ENCODE data around the gene CACNA2D1.
A peak's percentile ranks its signal among the peaks of the same experiment; 100 is the strongest.

CACNA2D1 gene

DNA sequence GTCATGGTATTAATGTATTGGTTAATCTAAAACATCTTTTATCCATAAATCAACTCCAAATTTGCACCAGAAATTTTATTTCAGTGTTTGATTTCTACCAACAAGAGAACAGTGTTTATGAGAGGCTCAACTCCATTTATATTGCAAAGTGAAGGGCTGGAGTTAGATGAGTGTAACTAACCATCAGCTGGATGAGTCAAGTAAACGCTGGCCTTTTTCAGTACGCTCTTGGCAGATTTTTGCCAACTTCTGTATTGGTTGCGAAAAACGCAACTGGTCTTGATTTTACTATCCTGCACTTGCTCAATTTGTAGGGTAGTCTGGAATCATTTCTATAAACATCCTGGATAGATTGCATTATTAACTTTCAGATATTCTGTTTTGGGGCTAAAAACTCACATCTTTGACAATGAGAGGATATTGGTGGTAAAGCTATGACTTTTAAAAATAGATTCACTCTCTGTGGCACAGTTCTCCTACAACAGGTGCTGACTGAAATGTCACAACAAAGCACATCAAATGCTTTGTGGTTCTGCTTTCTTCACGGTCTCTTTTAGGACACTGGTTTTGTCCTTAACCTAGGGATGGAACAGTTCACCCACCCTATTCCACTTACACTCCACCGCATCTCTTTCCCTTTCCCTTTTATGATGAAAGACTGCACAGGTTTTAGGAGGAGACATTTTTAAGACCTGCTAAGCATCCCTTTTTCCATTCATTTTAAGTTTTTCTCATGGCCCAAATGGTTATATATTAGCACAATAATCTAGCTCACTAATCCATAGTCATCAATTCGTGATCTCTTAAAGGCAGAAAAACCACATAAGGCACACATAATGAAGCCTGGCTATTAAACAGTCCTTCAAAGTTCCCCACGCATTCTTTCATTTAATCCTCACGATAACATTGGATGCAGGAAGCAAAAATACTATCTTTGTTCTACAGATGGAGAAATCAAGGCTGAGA, 12.8 kb downstream of the CACNA2D1 start:
- H3K4me3 ChIP-seq (ENCODE audit: low read length) = no peak overlapping the region
- H3K27ac ChIP-seq (ENCODE audit: low read depth, low read length) = no peak overlapping the region
- no peaks in the 10 kb centered on the region for H3K27me3 ChIP-seq (ENCODE audit: control insufficient read depth, insufficient read depth, low read length)

DNA sequence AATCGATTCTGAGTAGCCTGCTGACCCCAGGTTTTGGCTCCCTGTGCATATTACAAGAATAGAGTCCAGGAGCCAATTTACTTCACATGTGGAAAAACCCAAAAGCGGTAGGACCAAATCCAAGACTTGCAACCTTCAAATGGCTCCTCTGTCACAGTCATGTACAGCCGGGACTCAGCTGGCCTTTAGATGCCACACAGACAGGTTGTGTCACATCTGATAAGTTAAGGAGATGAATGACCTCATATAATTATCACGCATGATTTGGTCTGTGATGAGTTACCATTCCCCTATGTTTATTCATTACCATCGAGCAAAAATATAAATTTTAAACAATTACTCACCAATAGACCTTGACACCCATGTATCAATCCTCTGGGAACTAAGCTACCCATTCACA, 14.2 kb downstream of the CACNA2D1 start:
- peaks cover 3% of the 10 kb centered on the region for H3K4me1 ChIP-seq (ENCODE audit: control insufficient read depth, insufficient read depth, low read length)
- no peaks in the 10 kb centered on the region for H3K27me3 ChIP-seq (ENCODE audit: control insufficient read depth, insufficient read depth, low read length)
- no peak overlapping the region for H3K4me3 ChIP-seq (ENCODE audit: low read length)
- H3K27ac ChIP-seq (ENCODE audit: low read depth, low read length) = no peak overlapping the region
- no peak overlapping the region for H3K9ac ChIP-seq (ENCODE audit: low read length)
- H3K36me3 ChIP-seq (ENCODE audit: control insufficient read depth, insufficient read depth, low read length) = no peaks in the 10 kb centered on the region

More for the DNA sequence above, 12.8 kb downstream of the CACNA2D1 start:
- Histone ChIP-seq H3K36me3 (ENCODE audit: control insufficient read depth, insufficient read depth, low read length) (no peaks in the 10 kb centered on the region), H3K9ac (ENCODE audit: low read length) (no peak overlapping the region), H3K4me1 (ENCODE audit: control insufficient read depth, insufficient read depth, low read length) (peaks cover 3% of the 10 kb centered on the region)

- H3K36me3 ChIP-seq (ENCODE audit: control insufficient read depth, insufficient read depth, low read length) = no peaks in the 10 kb centered on the region
- H3K27me3 ChIP-seq (ENCODE audit: control insufficient read depth, insufficient read depth, low read length) = no peaks in the 10 kb centered on the region
- H3K4me3 ChIP-seq (ENCODE audit: low read length) = no peak overlapping the region
- peaks cover 6% of the 10 kb centered on the region for H3K4me1 ChIP-seq (ENCODE audit: control insufficient read depth, insufficient read depth, low read length)
- H3K9ac ChIP-seq (ENCODE audit: low read length) = no peak overlapping the region
- no peak overlapping the region for H3K27ac ChIP-seq (ENCODE audit: low read depth, low read length)
These were observed 15.2 kb downstream of the CACNA2D1 start for GRCh38 chr7:82428186-82428961.

- H3K4me1 ChIP-seq (ENCODE audit: control insufficient read depth, insufficient read depth, low read length) = peaks cover 5% of the 10 kb centered on the region
- H3K27ac ChIP-seq (ENCODE audit: low read depth, low read length) = no peak overlapping the region
- no peak overlapping the region for H3K4me3 ChIP-seq (ENCODE audit: low read length)
- no peak overlapping the region for H3K9ac ChIP-seq (ENCODE audit: low read length)
- no peaks in the 10 kb centered on the region for H3K27me3 ChIP-seq (ENCODE audit: control insufficient read depth, insufficient read depth, low read length)
- H3K36me3 ChIP-seq (ENCODE audit: control insufficient read depth, insufficient read depth, low read length) = no peaks in the 10 kb centered on the region
These were observed 20.1 kb downstream of the CACNA2D1 start for GRCh38 chr7:82423446-82423845.

DNA sequence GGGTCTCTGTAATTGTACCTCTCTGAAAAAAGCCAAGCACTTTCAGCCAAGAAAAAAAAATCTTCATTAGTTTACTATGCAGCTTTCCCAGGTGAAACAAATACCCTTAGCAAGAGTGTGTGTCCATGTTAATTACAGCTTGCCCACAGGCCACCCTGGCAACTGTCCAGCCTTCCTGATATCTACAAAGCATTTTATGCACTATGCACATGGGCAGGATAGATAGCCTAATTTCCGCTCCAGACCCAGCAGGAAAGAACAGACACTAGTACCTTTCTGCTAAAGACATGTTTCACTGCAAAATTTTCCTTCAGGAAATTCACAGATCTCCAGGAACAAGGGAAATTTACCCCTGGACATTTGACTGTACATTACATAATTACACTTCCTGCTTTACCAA, 24.4 kb downstream of the CACNA2D1 start:
- Histone ChIP-seq H3K4me1 (ENCODE audit: control insufficient read depth, insufficient read depth, low read length) (peaks cover 8% of the 10 kb centered on the region), H3K27me3 (ENCODE audit: control insufficient read depth, insufficient read depth, low read length) (no peaks in the 10 kb centered on the region), H3K36me3 (ENCODE audit: control insufficient read depth, insufficient read depth, low read length) (no peaks in the 10 kb centered on the region), H3K4me3 (ENCODE audit: low read length) (no peak overlapping the region), H3K9ac (ENCODE audit: low read length) (no peak overlapping the region), H3K27ac (ENCODE audit: low read depth, low read length) (no peak overlapping the region)

DNA sequence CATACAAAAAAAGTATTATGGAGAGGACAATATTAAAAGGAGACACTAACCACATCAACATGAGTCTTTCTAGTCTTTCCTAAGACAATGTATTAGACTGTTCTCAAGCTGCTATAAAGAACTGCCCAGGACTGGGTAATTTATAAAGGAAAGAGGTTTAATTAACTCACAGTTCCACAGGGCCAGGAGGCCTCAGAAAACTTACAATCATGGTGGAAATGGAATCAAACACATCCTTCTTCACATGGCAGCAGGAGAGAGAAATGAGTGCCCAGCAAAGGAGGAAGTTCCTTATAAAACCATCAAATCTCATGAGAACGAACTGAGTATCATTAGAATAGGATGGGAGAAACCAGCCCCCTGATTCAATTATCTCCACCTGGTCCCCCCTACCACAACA, 25.7 kb downstream of the CACNA2D1 start:
- Histone ChIP-seq H3K4me3 (ENCODE audit: low read length) (no peak overlapping the region), H3K27ac (ENCODE audit: low read depth, low read length) (no peak overlapping the region), H3K4me1 (ENCODE audit: control insufficient read depth, insufficient read depth, low read length) (peaks cover 6% of the 10 kb centered on the region), H3K27me3 (ENCODE audit: control insufficient read depth, insufficient read depth, low read length) (no peaks in the 10 kb centered on the region), H3K9ac (ENCODE audit: low read length) (no peak overlapping the region), H3K36me3 (ENCODE audit: control insufficient read depth, insufficient read depth, low read length) (no peaks in the 10 kb centered on the region)

DNA sequence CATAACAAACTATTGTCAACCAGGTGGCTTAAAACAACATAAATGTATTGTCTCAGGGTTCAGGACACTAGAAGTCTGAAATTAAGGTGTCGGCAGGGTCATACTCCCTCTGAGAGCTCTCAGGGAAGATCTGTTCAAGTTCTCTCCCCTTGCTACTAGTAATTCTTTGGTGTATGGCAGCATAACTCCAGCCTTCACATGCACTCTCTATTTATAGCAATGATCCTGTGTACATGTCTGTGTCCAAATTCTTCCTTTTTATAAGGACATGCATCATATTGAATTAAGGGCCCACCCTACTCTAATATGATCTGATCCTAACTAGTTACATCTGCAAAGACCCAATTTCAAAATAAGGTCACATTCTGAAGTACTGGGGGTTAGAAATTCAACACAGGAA, 27.2 kb downstream of the CACNA2D1 start:
- Histone ChIP-seq H3K9ac (ENCODE audit: low read length) (no peak overlapping the region), H3K27me3 (ENCODE audit: control insufficient read depth, insufficient read depth, low read length) (no peaks in the 10 kb centered on the region), H3K4me1 (ENCODE audit: control insufficient read depth, insufficient read depth, low read length) (peaks cover 6% of the 10 kb centered on the region), H3K36me3 (ENCODE audit: control insufficient read depth, insufficient read depth, low read length) (no peaks in the 10 kb centered on the region), H3K27ac (ENCODE audit: low read depth, low read length) (no peak overlapping the region), H3K4me3 (ENCODE audit: low read length) (no peak overlapping the region)

GRCh38 chr7:82414389-82414788, 29.2 kb downstream of the CACNA2D1 start:
- Histone ChIP-seq H3K4me1 (ENCODE audit: control insufficient read depth, insufficient read depth, low read length) (peaks cover 6% of the 10 kb centered on the region), H3K36me3 (ENCODE audit: control insufficient read depth, insufficient read depth, low read length) (no peaks in the 10 kb centered on the region), H3K27ac (ENCODE audit: low read depth, low read length) (no peak overlapping the region), H3K4me3 (ENCODE audit: low read length) (no peak overlapping the region), H3K9ac (ENCODE audit: low read length) (no peak overlapping the region), H3K27me3 (ENCODE audit: control insufficient read depth, insufficient read depth, low read length) (no peaks in the 10 kb centered on the region)

DNA sequence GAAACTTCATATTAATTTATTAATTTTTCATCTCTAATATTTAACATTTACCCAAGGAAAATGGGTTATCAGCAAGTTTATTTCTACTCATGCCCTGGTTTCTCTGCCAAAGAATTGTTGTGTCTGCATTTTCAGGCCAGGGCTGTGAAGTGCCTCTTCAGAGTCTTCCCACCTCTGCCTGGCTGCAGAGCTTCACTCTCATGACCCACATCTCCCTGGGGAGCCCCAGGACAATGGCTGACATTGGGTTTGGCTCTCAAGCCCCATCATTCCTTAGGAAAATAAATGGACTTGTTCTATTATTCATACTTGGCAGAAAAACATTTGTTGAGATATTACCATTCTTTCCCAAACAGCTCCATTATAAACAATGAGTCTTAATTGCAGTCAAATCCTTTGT, 30.3 kb downstream of the CACNA2D1 start:
- Histone ChIP-seq H3K27ac (ENCODE audit: low read depth, low read length) (no peak overlapping the region), H3K36me3 (ENCODE audit: control insufficient read depth, insufficient read depth, low read length) (no peaks in the 10 kb centered on the region), H3K4me3 (ENCODE audit: low read length) (no peak overlapping the region), H3K4me1 (ENCODE audit: control insufficient read depth, insufficient read depth, low read length) (peaks cover 6% of the 10 kb centered on the region), H3K27me3 (ENCODE audit: control insufficient read depth, insufficient read depth, low read length) (no peaks in the 10 kb centered on the region), H3K9ac (ENCODE audit: low read length) (no peak overlapping the region)

GRCh38 chr7:82411732-82412131, 31.8 kb downstream of the CACNA2D1 start:
- H3K27ac ChIP-seq (ENCODE audit: low read depth, low read length) = no peak overlapping the region
- H3K36me3 ChIP-seq (ENCODE audit: control insufficient read depth, insufficient read depth, low read length) = no peaks in the 10 kb centered on the region
- H3K4me3 ChIP-seq (ENCODE audit: low read length) = no peak overlapping the region
- peaks cover 6% of the 10 kb centered on the region for H3K4me1 ChIP-seq (ENCODE audit: control insufficient read depth, insufficient read depth, low read length)
- H3K27me3 ChIP-seq (ENCODE audit: control insufficient read depth, insufficient read depth, low read length) = no peaks in the 10 kb centered on the region
- H3K9ac ChIP-seq (ENCODE audit: low read length) = no peak overlapping the region

DNA sequence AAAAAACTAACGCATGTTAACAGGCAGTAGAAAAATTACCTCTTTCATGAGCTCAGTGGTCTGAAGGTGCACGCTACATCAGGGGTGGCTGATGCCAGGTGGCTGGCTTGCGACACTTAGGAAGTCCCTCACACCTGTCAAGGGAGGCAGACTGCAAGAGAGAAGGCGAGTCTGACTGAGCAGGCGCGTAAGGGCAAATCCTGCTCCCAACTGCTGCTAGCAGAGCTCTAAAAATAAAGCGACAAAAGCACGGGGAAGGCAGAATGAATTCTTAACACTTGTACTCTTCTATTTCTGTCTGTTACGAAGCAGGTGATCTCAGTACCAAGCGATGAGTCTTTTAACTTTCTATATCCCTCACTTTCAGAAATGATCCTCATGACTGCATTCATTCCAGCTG, 33.1 kb downstream of the CACNA2D1 start:
- no peak overlapping the region for H3K9ac ChIP-seq (ENCODE audit: low read length)
- no peak overlapping the region for H3K4me3 ChIP-seq (ENCODE audit: low read length)

GRCh38 chr7:82406937-82407336, 36.6 kb downstream of the CACNA2D1 start:
- Histone ChIP-seq H3K27ac (ENCODE audit: low read depth, low read length) (no peak overlapping the region), H3K4me1 (ENCODE audit: control insufficient read depth, insufficient read depth, low read length) (no peaks in the 10 kb centered on the region), H3K36me3 (ENCODE audit: control insufficient read depth, insufficient read depth, low read length) (no peaks in the 10 kb centered on the region), H3K9ac (ENCODE audit: low read length) (no peak overlapping the region), H3K27me3 (ENCODE audit: control insufficient read depth, insufficient read depth, low read length) (no peaks in the 10 kb centered on the region), H3K4me3 (ENCODE audit: low read length) (no peak overlapping the region)

More for the DNA sequence above, 33.1 kb downstream of the CACNA2D1 start:
- Histone ChIP-seq H3K4me1 (ENCODE audit: control insufficient read depth, insufficient read depth, low read length) (peaks cover 6% of the 10 kb centered on the region), H3K36me3 (ENCODE audit: control insufficient read depth, insufficient read depth, low read length) (no peaks in the 10 kb centered on the region), H3K27me3 (ENCODE audit: control insufficient read depth, insufficient read depth, low read length) (no peaks in the 10 kb centered on the region), H3K27ac (ENCODE audit: low read depth, low read length) (peak overlapping the region; percentile 31)
